Measurements from ENCODE around the gene MFN2.

Gene MFN2

GRCh38 chr1:12051361-12051760 lies 71.1 kb downstream of the MFN2 start:
- DNase-seq (ENCODE audit: low read depth), result no peak

- DNase-seq (ENCODE audit: low read depth), result no peak
Measured at GRCh38 chr1:12052008-12052573, 71.8 kb downstream of the MFN2 start.

GRCh38 chr1:12052997-12053686 lies 72.9 kb downstream of the MFN2 start:
- DNase-seq (ENCODE audit: low read depth), result no peak

DNA sequence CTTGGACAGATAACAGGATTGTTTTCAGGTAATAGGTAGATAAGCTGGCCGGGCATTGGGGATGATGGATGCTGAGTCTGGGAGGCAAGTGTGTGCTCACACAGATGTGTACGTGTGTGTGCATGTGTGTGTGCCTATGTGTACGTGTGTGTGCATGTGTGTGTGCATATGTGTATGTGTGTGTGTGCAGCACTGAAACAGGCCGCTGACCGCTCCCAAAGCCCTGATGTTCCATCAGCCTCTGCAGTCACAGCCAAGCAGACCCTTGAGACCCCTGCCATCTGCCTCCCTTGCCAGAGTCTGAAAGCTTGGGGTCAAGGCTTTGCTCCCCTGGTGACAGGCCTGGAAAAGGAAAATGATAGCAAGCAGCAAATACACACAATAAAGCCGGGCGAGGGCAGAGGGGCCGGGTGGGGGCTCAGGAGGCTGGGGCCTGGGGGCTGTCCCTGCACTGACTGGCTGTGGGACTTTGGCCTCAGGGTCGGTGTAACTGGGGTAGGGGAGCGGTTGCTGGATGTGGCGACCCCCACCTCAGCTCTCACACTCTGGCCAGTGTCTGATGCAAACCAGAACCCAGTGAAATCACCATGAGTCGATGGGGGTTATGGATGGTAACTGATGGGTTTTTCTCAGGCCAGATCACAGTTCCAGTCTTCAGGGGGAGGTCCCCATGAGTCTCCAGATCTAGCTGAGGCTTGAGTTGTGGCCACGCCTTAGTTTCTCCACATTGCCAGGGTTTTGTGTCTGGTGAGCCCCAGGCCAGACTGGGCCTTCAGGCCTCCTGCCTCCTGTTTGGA lies 73.7 kb downstream of the MFN2 start:
- no peak for DNase-seq (ENCODE audit: low read depth)

DNA sequence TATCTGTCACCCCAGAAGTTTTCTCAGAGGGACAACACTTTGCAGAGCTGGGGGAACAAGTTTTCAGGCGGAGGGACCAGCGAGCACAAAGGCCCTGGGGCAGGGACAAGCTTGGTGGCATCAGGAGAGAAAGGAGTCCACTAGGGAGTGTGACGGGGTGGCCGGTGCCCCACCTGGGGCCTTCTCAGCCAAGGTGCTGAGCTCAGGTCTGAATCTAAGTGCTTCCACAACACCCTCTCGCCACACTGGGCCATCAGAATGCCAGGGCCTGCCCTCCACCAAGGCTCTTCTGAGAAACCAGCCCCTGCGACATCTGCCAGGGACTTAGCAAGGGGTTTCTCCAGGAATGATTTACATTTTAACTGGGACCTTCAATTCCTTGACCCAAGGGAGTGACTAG lies 75.0 kb downstream of the MFN2 start:
- no peak for DNase-seq (ENCODE audit: low read depth)

- DNase-seq (ENCODE audit: low read depth), result no peak
Measured at GRCh38 chr1:12056331-12056841, 76.1 kb downstream of the MFN2 start.

DNA sequence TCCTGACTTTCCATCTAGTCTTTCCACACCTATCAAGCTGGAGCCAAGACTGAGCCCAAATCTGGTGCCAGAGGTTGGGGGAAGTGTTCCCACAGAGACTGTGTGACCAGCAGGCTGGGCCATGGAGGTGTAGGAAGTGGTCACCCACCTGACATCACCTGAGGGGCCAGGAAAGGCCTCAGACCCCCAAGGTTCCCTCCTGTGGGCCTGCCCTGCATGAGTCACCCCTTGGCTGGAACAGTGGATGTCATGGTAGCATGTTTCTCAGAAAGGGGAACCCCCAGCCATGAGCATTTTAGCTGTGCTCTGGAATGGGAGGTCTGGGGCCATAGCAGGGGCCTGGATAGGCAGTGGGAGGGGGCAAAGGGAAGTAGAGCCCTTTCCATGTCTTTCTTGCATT lies 77.1 kb downstream of the MFN2 start:
- no peak for DNase-seq (ENCODE audit: low read depth)

DNA sequence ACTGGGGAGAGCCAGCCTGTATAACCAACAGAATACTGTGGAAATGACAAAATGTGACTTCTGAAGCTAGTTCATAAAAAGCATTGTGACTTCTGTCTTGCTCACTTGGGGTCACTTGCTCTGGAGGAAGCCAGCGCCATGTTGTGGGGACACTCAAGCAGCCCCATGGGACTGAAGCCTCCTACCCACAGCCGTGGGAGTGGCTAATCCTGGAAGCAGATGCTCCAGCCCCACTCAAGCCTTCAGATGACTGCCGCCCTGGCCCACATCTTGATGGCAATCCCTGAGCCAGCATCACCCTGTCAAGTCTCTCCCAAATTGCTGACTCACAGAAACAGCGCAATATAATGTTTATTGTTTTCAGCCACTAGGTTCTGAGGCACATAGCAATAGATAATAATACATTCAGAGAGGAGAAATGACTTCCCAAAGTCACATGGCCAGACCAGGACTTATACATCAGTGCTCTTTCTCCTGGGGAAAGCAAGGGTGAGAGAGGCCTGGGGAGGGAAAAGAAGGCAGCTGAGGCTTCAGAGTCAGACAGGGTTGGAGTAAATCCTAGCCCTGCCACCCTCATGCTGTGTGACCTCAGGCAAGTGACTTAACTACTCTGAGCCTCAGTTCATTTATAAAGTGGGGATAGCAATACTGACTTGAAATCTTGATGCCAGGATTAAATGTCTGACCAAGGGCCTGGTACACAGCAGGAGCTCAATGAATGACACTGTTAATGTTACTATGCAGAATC lies 77.9 kb downstream of the MFN2 start:
- DNase-seq (ENCODE audit: low read depth), result no peak

DNA sequence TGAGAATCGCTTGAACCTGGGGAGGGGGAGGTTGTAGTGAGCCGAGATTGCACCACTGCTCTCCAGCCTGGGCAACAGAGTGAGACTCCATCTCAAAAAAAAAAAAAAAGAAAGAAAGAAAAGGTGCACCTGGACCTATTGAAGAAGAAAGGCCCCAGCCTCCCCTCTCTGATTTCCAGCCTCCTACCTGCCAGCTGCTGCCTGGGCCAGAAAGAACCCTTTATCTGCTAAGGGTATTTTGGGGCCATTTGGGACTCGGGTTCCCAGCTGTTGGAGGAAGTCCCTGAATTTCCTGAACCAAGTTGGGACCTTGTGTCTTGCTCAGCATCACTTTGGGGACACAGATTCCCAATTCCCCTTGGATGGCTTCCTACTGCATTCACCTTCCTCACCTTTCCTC lies 79.0 kb downstream of the MFN2 start:
- DNase-seq (ENCODE audit: low read depth), result no peak

GRCh38 chr1:12059722-12060464 lies 79.6 kb downstream of the MFN2 start:
- no peak for DNase-seq (ENCODE audit: low read depth)

DNA sequence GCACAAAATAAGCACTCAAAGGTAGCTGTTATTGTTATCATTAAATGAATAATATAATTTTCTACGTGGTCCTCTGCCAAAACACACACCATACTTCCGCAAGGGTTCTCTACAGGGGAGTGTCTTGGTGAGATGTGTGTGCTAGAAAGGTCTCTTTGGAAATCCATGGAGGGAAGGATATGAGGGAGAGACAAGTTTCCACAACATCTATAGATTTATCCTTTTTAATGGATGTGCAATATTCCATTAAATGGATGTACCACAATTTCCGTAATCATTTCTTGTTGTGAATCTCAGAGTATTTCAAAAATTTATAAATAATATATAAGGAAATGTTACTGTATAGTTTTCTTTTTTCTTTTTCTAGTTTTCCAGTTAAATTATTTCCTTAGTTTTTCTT lies 80.3 kb downstream of the MFN2 start:
- DNase-seq (ENCODE audit: low read depth), result no peak
